DOHH2 (cell line): ENCODE results near the gene CDKN2AIPNL.

Experiments
- H3F3A ChIP-seq: fragments of 200-600 bp; sonication (generic), shearing (Covaris generic); 2 replicates; pipeline ENCODE4 v1.6.0; 2016; ENCODE audit warnings: antibody characterized with exemption, mild to moderate bottlenecking; ENCODE audit not compliant: control insufficient read depth, insufficient read depth
- H3K27ac ChIP-seq: fragments of 200-600 bp; sonication (generic); 2 replicates; pipeline ENCODE4 v1.5.1; 2014; ENCODE audit warnings: low read depth, mild to moderate bottlenecking, low read length, moderate library complexity
- H3K27me3 ChIP-seq: fragments of 200-600 bp; sonication (generic); 2 replicates; pipeline ENCODE4 v1.6.1; 2014; ENCODE audit warnings: mild to moderate bottlenecking, low read length, mixed read lengths; ENCODE audit not compliant: control insufficient read depth
- H3K36me3 ChIP-seq: fragments of 200-600 bp; sonication (generic); 2 replicates; pipeline ENCODE4 v1.6.1; 2014; ENCODE audit warnings: mild to moderate bottlenecking, low read length, moderate library complexity, mixed read lengths; ENCODE audit not compliant: control insufficient read depth
- H3K4me1 ChIP-seq: fragments of 200-600 bp; sonication (generic); 2 replicates; pipeline ENCODE4 v1.6.1; 2014; ENCODE audit warnings: mild to moderate bottlenecking, low read length, mixed read lengths; ENCODE audit not compliant: control insufficient read depth
- H3K4me2 ChIP-seq: fragments of 200-600 bp; sonication (generic); 2 replicates; pipeline ENCODE4 v1.6.0; 2014; ENCODE audit warnings: mild to moderate bottlenecking, low read length, moderate library complexity
- H3K4me3 ChIP-seq: fragments of 200-600 bp; sonication (generic); 2 replicates; pipeline ENCODE4 v1.5.1; 2014; ENCODE audit warnings: mild to moderate bottlenecking, low read length, mixed read lengths
- H3K79me2 ChIP-seq: fragments of 200-600 bp; sonication (generic); 2 replicates; pipeline ENCODE4 v1.6.1; 2014; ENCODE audit warnings: mild to moderate bottlenecking, low read length, mixed read lengths; ENCODE audit not compliant: control insufficient read depth
- H3K9me2 ChIP-seq: fragments of 200-600 bp; sonication (generic); replicated peaks from 2 replicates; pipeline ENCODE4 v1.6.1; 2014; ENCODE audit warnings: mild to moderate bottlenecking, low read length, mixed read lengths; ENCODE audit not compliant: control insufficient read depth
- H3K9me3 ChIP-seq: fragments of 200-600 bp; sonication (generic); 2 replicates; pipeline ENCODE4 v1.6.1; 2014; ENCODE audit warnings: antibody characterized with exemption, low read length, mixed read lengths; ENCODE audit not compliant: control insufficient read depth, insufficient read depth
- H4K20me1 ChIP-seq: fragments of 200-600 bp; sonication (generic); 2 replicates; pipeline ENCODE4 v1.6.0; 2014; ENCODE audit warnings: low read depth, mild to moderate bottlenecking, antibody characterized with exemption, low read length, moderate library complexity; ENCODE audit not compliant: control insufficient read depth, insufficient read depth
- EZH2phosphoT487 ChIP-seq: fragments of 200-600 bp; sonication (generic); IDR thresholded peaks from 2 replicates; pipeline ENCODE4 v1.6.1; 2017; ENCODE audit warnings: borderline replicate concordance, mild to moderate bottlenecking, antibody characterized with exemption, low read length, moderate library complexity, mixed read lengths
- TF ChIP-seq, protein P1 (sequence below): fragments of 200-600 bp; sonication (generic); IDR thresholded peaks from one replicate; pipeline ENCODE4 v1.5.1; 2014; ENCODE audit warnings: antibody characterized with exemption, mild to moderate bottlenecking, low read depth, low read length; ENCODE audit not compliant: poor library complexity, severe bottlenecking

Gene CDKN2AIPNL, protein sequence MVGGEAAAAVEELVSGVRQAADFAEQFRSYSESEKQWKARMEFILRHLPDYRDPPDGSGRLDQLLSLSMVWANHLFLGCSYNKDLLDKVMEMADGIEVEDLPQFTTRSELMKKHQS

DNA sequence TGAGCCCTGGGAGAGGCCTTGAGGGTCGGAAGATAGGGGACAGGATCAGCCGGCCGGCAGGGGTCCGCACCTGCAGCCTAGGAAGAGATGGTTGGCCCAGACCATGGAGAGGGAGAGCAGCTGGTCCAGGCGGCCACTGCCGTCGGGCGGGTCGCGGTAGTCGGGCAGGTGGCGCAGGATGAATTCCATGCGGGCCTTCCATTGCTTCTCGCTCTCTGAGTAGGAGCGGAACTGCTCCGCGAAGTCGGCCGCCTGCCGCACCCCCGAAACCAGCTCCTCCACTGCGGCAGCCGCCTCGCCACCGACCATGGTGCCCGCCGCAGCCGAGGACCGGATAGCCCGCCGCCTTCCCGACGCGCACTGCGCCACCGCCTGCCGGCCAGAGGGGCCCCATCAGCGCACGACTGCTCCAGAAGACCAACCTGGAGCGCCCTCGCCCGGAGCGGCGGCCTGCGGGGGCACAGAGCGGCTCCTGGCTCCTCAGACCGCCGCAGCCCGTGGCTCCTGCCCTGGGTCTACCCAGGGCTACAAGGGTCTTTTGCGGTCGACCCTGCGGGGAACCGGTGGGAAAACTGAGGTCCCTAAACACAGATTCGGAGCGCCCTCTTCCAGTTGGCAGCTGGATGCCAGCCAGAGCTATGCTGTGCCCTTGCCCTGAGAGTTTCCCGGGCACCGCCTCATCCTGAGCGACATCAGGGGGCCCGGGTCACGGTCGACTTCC, at the start of gene CDKN2AIPNL:
Gene CDKN2AIPNL (minus strand): TSS at position 336 of the 721 bp plus-strand sequence. CDS start 27 bp downstream, at position 309.
- H4K20me1 ChIP-seq, result no peaks in the 10 kb centered on the region
- H3K9me2 ChIP-seq, result no peaks in the 10 kb centered on the region
- no peaks in the 10 kb centered on the region for H3F3A ChIP-seq
- peak within 1 kb of the TSS; percentile 20; the same call in 1 of the 2 replicates for H3K27ac ChIP-seq
- H3K4me2 ChIP-seq, result peak within 1 kb of the TSS; percentile 100
- H3K36me3 ChIP-seq, result peaks cover 25% of the 10 kb centered on the region
- H3K4me3 ChIP-seq, result peak within 1 kb of the TSS; percentile 100
- TF ChIP-seq, protein P1, sequence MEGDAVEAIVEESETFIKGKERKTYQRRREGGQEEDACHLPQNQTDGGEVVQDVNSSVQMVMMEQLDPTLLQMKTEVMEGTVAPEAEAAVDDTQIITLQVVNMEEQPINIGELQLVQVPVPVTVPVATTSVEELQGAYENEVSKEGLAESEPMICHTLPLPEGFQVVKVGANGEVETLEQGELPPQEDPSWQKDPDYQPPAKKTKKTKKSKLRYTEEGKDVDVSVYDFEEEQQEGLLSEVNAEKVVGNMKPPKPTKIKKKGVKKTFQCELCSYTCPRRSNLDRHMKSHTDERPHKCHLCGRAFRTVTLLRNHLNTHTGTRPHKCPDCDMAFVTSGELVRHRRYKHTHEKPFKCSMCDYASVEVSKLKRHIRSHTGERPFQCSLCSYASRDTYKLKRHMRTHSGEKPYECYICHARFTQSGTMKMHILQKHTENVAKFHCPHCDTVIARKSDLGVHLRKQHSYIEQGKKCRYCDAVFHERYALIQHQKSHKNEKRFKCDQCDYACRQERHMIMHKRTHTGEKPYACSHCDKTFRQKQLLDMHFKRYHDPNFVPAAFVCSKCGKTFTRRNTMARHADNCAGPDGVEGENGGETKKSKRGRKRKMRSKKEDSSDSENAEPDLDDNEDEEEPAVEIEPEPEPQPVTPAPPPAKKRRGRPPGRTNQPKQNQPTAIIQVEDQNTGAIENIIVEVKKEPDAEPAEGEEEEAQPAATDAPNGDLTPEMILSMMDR, result peak; percentile 81
- no peak for TF ChIP-seq EZH2phosphoT487
- H3K4me1 ChIP-seq, result peaks cover 22% of the 10 kb centered on the region
- peaks cover 42% of the 10 kb centered on the region for H3K79me2 ChIP-seq
- no peaks in the 10 kb centered on the region for H3K27me3 ChIP-seq
- no peaks in the 10 kb centered on the region for H3K9me3 ChIP-seq

GRCh38 chr5:134460551-134460950, 48.9 kb upstream of the CDKN2AIPNL start:
- Histone ChIP-seq H3K36me3 (no peaks in the 10 kb centered on the region), H3K27me3 (no peaks in the 10 kb centered on the region), H3K9me2 (no peaks in the 10 kb centered on the region), H3K79me2 (no peaks in the 10 kb centered on the region), H3K4me2 (no peak overlapping the region), H3K4me1 (peaks cover 29% of the 10 kb centered on the region), H3F3A (no peaks in the 10 kb centered on the region), H3K9me3 (no peaks in the 10 kb centered on the region), H4K20me1 (no peaks in the 10 kb centered on the region), H3K4me3 (no peak overlapping the region), H3K27ac (no peak overlapping the region)
- TF ChIP-seq, protein P1, result no peak
- TF ChIP-seq EZH2phosphoT487, result no peak

- Histone ChIP-seq H3F3A (no peaks in the 10 kb centered on the region), H3K4me2 (no peak overlapping the region), H3K4me3 (no peak overlapping the region), H3K27ac (no peak overlapping the region), H3K4me1 (peaks cover 18% of the 10 kb centered on the region), H3K79me2 (no peaks in the 10 kb centered on the region), H3K9me2 (no peaks in the 10 kb centered on the region), H3K27me3 (no peaks in the 10 kb centered on the region), H4K20me1 (no peaks in the 10 kb centered on the region), H3K9me3 (no peaks in the 10 kb centered on the region), H3K36me3 (no peaks in the 10 kb centered on the region)
- TF ChIP-seq, protein P1, result no peak
- no peak for TF ChIP-seq EZH2phosphoT487
These were observed 47.8 kb upstream of the CDKN2AIPNL start for GRCh38 chr5:134459491-134459890.
